VCaP (cell line): ENCODE data around the gene DLX5.

Source experiments
- H3K27ac ChIP-seq: fragments of 450-650 bp; 2 replicates; pipeline ENCODE4 v1.5.1; 2017
- TF ChIP-seq, protein P1 (sequence below): fragments of 450-650 bp; conservative IDR thresholded peaks from 2 replicates; pipeline ENCODE4 v1.5.1; 2017; ENCODE audit warnings: mild to moderate bottlenecking, moderate library complexity

The DLX5 gene

GRCh38 chr7:96989241-96989858, 35.3 kb downstream of the DLX5 start:
- H3K27ac ChIP-seq: no peak overlapping the region
- TF ChIP-seq, protein P1, sequence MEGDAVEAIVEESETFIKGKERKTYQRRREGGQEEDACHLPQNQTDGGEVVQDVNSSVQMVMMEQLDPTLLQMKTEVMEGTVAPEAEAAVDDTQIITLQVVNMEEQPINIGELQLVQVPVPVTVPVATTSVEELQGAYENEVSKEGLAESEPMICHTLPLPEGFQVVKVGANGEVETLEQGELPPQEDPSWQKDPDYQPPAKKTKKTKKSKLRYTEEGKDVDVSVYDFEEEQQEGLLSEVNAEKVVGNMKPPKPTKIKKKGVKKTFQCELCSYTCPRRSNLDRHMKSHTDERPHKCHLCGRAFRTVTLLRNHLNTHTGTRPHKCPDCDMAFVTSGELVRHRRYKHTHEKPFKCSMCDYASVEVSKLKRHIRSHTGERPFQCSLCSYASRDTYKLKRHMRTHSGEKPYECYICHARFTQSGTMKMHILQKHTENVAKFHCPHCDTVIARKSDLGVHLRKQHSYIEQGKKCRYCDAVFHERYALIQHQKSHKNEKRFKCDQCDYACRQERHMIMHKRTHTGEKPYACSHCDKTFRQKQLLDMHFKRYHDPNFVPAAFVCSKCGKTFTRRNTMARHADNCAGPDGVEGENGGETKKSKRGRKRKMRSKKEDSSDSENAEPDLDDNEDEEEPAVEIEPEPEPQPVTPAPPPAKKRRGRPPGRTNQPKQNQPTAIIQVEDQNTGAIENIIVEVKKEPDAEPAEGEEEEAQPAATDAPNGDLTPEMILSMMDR: no peak

GRCh38 chr7:96987719-96988118, 36.9 kb downstream of the DLX5 start:
- H3K27ac ChIP-seq: peak overlapping the region; percentile 43
- TF ChIP-seq, protein P1: no peak

- no peak overlapping the region for H3K27ac ChIP-seq
- TF ChIP-seq, protein P1: no peak
Measured at GRCh38 chr7:96986901-96987300, 37.7 kb downstream of the DLX5 start.

DNA sequence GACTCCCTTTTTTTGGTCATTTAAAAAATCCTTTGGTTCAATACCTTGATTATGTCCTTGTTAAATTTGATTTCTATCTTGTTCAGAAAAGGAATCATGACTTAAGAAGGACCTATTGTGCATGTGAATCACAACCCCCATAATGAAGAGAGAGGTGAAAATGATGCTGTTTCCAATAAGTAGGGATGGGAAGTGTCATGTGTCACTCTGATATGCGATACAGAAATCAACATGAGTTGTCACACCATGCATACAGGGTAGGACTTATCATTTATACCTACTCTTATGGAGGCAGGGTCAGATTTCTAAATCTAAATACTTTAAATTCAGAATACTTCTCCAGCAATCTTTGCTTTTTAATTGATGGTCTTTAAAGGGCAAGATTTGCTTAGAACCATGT, 38.6 kb downstream of the DLX5 start:
- TF ChIP-seq, protein P1: no peak
- no peak overlapping the region for H3K27ac ChIP-seq

DNA sequence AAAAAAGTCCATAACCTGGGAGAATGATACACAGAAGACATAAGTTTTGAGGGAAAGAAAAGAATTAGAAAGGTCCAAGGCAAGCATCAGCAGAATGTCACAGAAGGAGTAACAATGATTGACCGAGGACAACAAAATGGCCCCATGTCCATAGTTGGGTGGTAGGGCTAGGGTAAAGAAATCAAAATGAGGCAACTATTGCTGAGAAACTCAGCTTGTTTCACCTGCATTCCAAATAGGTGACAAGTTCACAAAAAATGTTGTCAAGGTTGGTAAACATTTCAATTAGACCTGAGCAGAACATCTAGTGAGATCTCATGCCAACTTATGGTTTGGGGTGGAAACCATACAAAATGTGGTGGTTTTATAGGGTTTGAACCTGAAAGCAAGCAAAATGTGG, 42.0 kb downstream of the DLX5 start:
- TF ChIP-seq, protein P1: no peak

GRCh38 chr7:96979551-96980276, 44.9 kb downstream of the DLX5 start:
- no peak overlapping the region for H3K27ac ChIP-seq
- TF ChIP-seq, protein P1: no peak

More for the DNA sequence above, 42.0 kb downstream of the DLX5 start:
- no peak overlapping the region for H3K27ac ChIP-seq

GRCh38 chr7:96977445-96977844, 47.2 kb downstream of the DLX5 start:
- H3K27ac ChIP-seq: no peak overlapping the region
- TF ChIP-seq, protein P1: no peak
